Measurements from ENCODE around the gene CLEC2L. TPM values are rescaled to one million over a fixed set of nuclear protein-coding genes. Genes with fewer than 3 reads are reported as not detected.

CLEC2L gene
- total and polyA plus RNA-seq, 2 of the 8 experiments (the other 6 are each of a cell fraction or from before 2014, with no cell fraction given) = 0.20 to 1.9 TPM

DNA sequence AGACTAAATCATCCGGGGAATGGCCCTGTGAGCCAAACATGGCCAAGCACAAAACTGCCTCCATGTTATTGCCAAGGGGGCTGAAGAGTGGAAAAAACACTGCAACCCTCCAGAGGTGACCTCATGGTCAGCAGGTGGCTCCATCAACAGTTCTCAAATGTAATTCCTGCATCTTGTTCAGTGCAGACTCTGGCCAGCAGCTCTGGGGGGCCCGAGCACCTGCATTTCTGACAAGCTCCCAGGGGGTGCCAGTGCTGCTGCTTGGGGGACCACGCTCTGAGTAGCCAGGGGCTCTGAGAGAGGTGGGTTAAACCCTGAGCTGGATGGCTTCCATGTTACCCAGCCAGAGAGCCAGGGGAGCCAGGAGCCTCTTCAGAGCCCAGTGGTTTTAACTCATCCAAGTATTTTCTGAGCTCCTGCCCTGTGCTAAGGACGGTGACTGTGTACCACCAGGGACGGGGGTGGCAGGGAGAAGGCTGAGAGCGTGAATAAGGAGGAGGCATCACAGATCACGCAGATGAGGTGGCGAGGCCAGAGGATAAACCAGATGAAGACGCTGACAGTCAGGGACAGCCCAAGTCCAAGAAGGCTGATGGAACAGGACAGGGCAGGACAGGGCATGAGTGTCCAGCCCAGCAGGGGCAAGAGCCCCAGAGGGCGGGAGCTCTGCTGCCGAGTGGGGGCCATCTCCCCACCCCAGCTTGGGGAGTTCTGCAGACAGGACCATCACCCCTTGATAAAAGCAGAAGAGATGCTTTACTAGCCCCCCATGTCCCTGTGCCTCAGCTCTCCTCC, 52.9 kb downstream of the CLEC2L start (continued):
- no peak for TF ChIP-seq EZH2 (IDR thresholded peaks at IDR 0.05; ENCODE audit: low read depth, low read length, severe bottlenecking)
- no peak for TF ChIP-seq JUN (IDR thresholded peaks at IDR 0.05; ENCODE audit: low read depth, low read length)
- TF ChIP-seq, protein P1, sequence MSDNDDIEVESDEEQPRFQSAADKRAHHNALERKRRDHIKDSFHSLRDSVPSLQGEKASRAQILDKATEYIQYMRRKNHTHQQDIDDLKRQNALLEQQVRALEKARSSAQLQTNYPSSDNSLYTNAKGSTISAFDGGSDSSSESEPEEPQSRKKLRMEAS (IDR thresholded peaks at IDR 0.05) = no peak

Measured in H1 (cell line).